GM12875 (cell line): ENCODE data around the gene DNAJB6.

Experiments used
- H3K4me3 ChIP-seq: one replicate; pipeline ENCODE4 v1.5.1; 2011; ENCODE audit warnings: low read depth, low read length, control low read depth
- TF ChIP-seq, protein P1 (sequence below): IDR thresholded peaks from 2 replicates; pipeline ENCODE4 v1.5.1; 2011; ENCODE audit warnings: low read depth, mild to moderate bottlenecking, control low read depth, inconsistent platforms, low read length, moderate library complexity, borderline replicate concordance; ENCODE audit not compliant: insufficient read depth

Gene DNAJB6

GRCh38 chr7:157309988-157310668, 26.7 kb upstream of the DNAJB6 start:
- no peak overlapping the region for H3K4me3 ChIP-seq
- TF ChIP-seq, protein P1, sequence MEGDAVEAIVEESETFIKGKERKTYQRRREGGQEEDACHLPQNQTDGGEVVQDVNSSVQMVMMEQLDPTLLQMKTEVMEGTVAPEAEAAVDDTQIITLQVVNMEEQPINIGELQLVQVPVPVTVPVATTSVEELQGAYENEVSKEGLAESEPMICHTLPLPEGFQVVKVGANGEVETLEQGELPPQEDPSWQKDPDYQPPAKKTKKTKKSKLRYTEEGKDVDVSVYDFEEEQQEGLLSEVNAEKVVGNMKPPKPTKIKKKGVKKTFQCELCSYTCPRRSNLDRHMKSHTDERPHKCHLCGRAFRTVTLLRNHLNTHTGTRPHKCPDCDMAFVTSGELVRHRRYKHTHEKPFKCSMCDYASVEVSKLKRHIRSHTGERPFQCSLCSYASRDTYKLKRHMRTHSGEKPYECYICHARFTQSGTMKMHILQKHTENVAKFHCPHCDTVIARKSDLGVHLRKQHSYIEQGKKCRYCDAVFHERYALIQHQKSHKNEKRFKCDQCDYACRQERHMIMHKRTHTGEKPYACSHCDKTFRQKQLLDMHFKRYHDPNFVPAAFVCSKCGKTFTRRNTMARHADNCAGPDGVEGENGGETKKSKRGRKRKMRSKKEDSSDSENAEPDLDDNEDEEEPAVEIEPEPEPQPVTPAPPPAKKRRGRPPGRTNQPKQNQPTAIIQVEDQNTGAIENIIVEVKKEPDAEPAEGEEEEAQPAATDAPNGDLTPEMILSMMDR, result no peak

GRCh38 chr7:157310676-157311185, 26.1 kb upstream of the DNAJB6 start:
- no peak overlapping the region for H3K4me3 ChIP-seq
- TF ChIP-seq, protein P1, result no peak

DNA sequence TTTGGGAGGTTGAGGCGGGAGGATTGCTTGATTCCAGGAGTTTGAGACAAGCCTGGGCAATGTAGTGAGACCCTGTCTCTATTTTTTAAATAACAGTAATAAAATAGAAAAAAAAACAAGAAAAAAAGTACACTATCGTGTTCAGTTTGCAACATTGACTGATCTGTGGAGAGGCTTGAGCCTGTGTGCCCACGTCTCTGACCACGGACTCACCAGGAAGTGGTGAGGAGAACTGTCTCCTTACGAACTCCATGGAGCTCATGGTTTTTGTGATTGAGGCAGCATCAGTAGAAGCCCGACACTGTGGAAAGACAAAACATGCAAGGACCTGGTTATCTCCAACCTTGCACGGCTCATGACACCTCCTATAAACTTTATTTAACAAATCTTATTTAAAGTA, 23.9 kb upstream of the DNAJB6 start:
- TF ChIP-seq, protein P1, result no peak
- no peak overlapping the region for H3K4me3 ChIP-seq

- TF ChIP-seq, protein P1, result no peak
Measured at GRCh38 chr7:157313645-157314044, 23.2 kb upstream of the DNAJB6 start.

GRCh38 chr7:157318015-157318706, 18.6 kb upstream of the DNAJB6 start:
- TF ChIP-seq, protein P1, result no peak

More at GRCh38 chr7:157313645-157314044, 23.2 kb upstream of the DNAJB6 start:
- H3K4me3 ChIP-seq, result no peak overlapping the region

DNA sequence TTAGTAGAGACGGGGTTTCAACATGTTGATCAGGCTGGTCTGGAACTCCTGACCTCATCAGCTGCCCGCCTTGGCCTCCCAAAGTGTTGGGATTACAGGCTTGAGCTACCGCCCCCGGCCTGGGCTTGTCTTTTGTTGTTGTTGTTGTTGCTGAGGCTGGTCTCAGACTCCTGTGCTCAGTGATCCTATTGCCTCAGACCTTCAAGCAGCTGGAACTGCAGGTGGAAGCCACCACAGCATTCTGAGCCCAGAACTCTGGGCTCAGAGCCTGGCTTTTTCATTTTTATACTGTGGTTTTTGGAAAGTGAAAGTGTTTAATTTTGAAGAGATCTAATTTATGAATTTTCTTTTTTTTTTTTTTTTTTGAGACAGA, 16.2 kb upstream of the DNAJB6 start:
- TF ChIP-seq, protein P1, result no peak
- H3K4me3 ChIP-seq, result no peak overlapping the region

More at GRCh38 chr7:157318015-157318706, 18.6 kb upstream of the DNAJB6 start:
- H3K4me3 ChIP-seq, result no peak overlapping the region
